ENCODE measurements around the gene RHOH. TPM values are rescaled to one million over a fixed set of nuclear protein-coding genes. Genes with fewer than 3 reads are reported as not detected.
"Not testable (repeated sequence)": the region's sequence is repeated elsewhere in the genome, so short reads cannot be mapped to it uniquely, and the experiment has no call there.

Gene RHOH
- polyA plus RNA-seq, 10 donors: 0.07 to 6.5 (median 0.55) TPM

- DNase-seq: peak in 1 of 3 donors; percentile 12
These were observed 95.5 kb downstream of the RHOH start for GRCh38 chr4:40292313-40292759.

- DNase-seq: no peak
These were observed 97.5 kb downstream of the RHOH start for GRCh38 chr4:40294339-40294738.

GRCh38 chr4:40295030-40295429 is 98.2 kb downstream of the RHOH start:
- DNase-seq: not testable (repeated sequence)

DNA sequence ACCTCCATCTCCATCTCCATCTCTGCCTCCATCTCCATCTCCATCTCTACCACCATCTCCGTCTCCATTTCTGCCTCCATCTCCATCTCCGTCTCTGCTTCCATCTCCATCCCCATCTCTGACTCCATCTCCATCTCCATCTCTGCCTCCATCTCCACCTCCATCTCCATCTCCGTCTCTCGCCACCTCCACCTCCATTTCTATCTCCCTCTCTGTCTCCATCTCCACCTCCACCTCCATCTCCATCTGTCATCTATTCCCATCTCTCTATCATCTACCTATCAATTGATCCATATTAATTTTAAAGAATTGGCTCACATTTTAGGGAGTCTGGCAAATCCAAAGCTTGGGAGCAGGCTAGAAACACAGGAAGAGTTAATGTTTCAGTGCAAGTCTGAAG is 98.7 kb downstream of the RHOH start:
- DNase-seq: no peak

Other genes starting within 250 kb of the RHOH start
- gene PDS5A, start 219.1 kb upstream of the RHOH start, polyA plus RNA-seq (ENCODE audit: insufficient read length in 10 of 10): 10 to 100 TPM; 28.4 to 43.2 (median 37.2) TPM
- 10 to 100 TPM in 9 of 10 donors, 1 to 10 TPM in 1; 9.5 to 16.6 (median 13.5) TPM for gene N4BP2, start 140.2 kb upstream of the RHOH start, polyA plus RNA-seq (ENCODE audit: insufficient read length in 10 of 10)
- under 1 TPM in 2 of 10 donors, not detected in 8; 0.07 to 0.09 TPM for gene CHRNA9, start 138.3 kb downstream of the RHOH start, polyA plus RNA-seq (ENCODE audit: insufficient read length in 10 of 10)

Data from muscle of back (tissue), 11 donors.